ENCODE results near the gene TBK1. TPM values are rescaled to one million over a fixed set of nuclear protein-coding genes. Genes with fewer than 3 reads are reported as not detected.

The TBK1 gene
- total RNA-seq, 4 donors from 2014 or later: 15.3 to 27.5 (median 19.9) TPM

GRCh38 chr12:64468966-64469365, 17.0 kb downstream of the TBK1 start:
- Histone ChIP-seq H3K9me3 (no peaks in the 10 kb centered on the region), H3K4me1 (no peaks in the 10 kb centered on the region), H3K27ac (no peak overlapping the region), H3K27me3 (no peaks in the 10 kb centered on the region), H3K4me3 (no peak overlapping the region), H3K36me3 (peaks cover 74% of the 10 kb centered on the region)
- no peak for DNase-seq (ENCODE audit: low spot score in 2 of 2)
- TF ChIP-seq POLR2A (IDR thresholded peaks at IDR 0.05): no peak
- TF ChIP-seq POLR2AphosphoS5 (IDR thresholded peaks at IDR 0.05): no peak
- TF ChIP-seq EP300 (IDR thresholded peaks at IDR 0.05): no peak
- TF ChIP-seq CTCF (IDR thresholded peaks at IDR 0.05): no peak
- 66% methylated on average over 5 of the region's 5 CpGs for WGBS

- TF ChIP-seq CTCF (IDR thresholded peaks at IDR 0.05) (no peak), EP300 (IDR thresholded peaks at IDR 0.05) (no peak), POLR2A (IDR thresholded peaks at IDR 0.05) (no peak), POLR2AphosphoS5 (IDR thresholded peaks at IDR 0.05) (no peak)
- no peaks in the 10 kb centered on the region for H3K27me3 ChIP-seq
- H3K27ac ChIP-seq: no peak overlapping the region
- H3K4me1 ChIP-seq: no peaks in the 10 kb centered on the region
- DNase-seq (ENCODE audit: low spot score in 2 of 2): no peak
- H3K36me3 ChIP-seq: peaks cover 76% of the 10 kb centered on the region
- no peak overlapping the region for H3K4me3 ChIP-seq
- H3K9me3 ChIP-seq: no peaks in the 10 kb centered on the region
- WGBS: 75% methylated on average over 2 of the region's 2 CpGs
Measured at GRCh38 chr12:64469455-64470142, 17.7 kb downstream of the TBK1 start.

- Histone ChIP-seq H3K4me1 (no peaks in the 10 kb centered on the region), H3K27me3 (no peaks in the 10 kb centered on the region), H3K36me3 (peaks cover 77% of the 10 kb centered on the region), H3K4me3 (no peak overlapping the region), H3K27ac (no peak overlapping the region), H3K9me3 (no peaks in the 10 kb centered on the region)
- 88% methylated on average over 2 of the region's 2 CpGs for WGBS
- no peak for DNase-seq (ENCODE audit: low spot score in 2 of 2)
- TF ChIP-seq POLR2AphosphoS5 (IDR thresholded peaks at IDR 0.05) (no peak), CTCF (IDR thresholded peaks at IDR 0.05) (no peak), POLR2A (IDR thresholded peaks at IDR 0.05) (no peak), EP300 (IDR thresholded peaks at IDR 0.05) (no peak)
Measured at GRCh38 chr12:64470495-64470894, 18.6 kb downstream of the TBK1 start.

GRCh38 chr12:64473176-64473575, 21.3 kb downstream of the TBK1 start:
- no peak for TF ChIP-seq EP300 (IDR thresholded peaks at IDR 0.05)
- no peak for TF ChIP-seq POLR2A (IDR thresholded peaks at IDR 0.05)
- TF ChIP-seq CTCF (IDR thresholded peaks at IDR 0.05): no peak
- no peak for TF ChIP-seq POLR2AphosphoS5 (IDR thresholded peaks at IDR 0.05)
- no peak overlapping the region for H3K27ac ChIP-seq
- no peak overlapping the region for H3K4me3 ChIP-seq
- WGBS: 94% methylated on average over 2 of the region's 2 CpGs
- no peak for DNase-seq (ENCODE audit: low spot score in 2 of 2)
- no peaks in the 10 kb centered on the region for H3K27me3 ChIP-seq
- no peaks in the 10 kb centered on the region for H3K9me3 ChIP-seq
- H3K4me1 ChIP-seq: no peaks in the 10 kb centered on the region
- peaks cover 61% of the 10 kb centered on the region for H3K36me3 ChIP-seq

- no peaks in the 10 kb centered on the region for H3K9me3 ChIP-seq
- DNase-seq (ENCODE audit: low spot score in 2 of 2): no peak
- no peak for TF ChIP-seq POLR2A (IDR thresholded peaks at IDR 0.05)
- TF ChIP-seq POLR2AphosphoS5 (IDR thresholded peaks at IDR 0.05): no peak
- TF ChIP-seq CTCF (IDR thresholded peaks at IDR 0.05): no peak
- TF ChIP-seq EP300 (IDR thresholded peaks at IDR 0.05): no peak
- H3K4me3 ChIP-seq: no peak overlapping the region
- no peaks in the 10 kb centered on the region for H3K27me3 ChIP-seq
- peaks cover 53% of the 10 kb centered on the region for H3K36me3 ChIP-seq
- H3K4me1 ChIP-seq: no peaks in the 10 kb centered on the region
- WGBS: 97% methylated on average over 4 of the region's 4 CpGs
- H3K27ac ChIP-seq: no peak overlapping the region
Measured at GRCh38 chr12:64475518-64475917, 23.6 kb downstream of the TBK1 start.
